ENCODE data around the gene CLPTM1.
"Not testable (repeated sequence)": the region's sequence is repeated elsewhere in the genome, so short reads cannot be mapped to it uniquely, and the experiment has no call there.

Gene CLPTM1

GRCh38 chr19:44968118-44968517 lies 12.9 kb downstream of the CLPTM1 start:
- H3K9me3 ChIP-seq (ENCODE audit: control insufficient read depth, insufficient read depth, low read length) = no peaks in the 10 kb centered on the region
- no peak overlapping the region for H3K4me3 ChIP-seq (ENCODE audit: low read depth, low read length)
- H3K36me3 ChIP-seq (ENCODE audit: control insufficient read depth, insufficient read depth, low read length) = peaks cover 10% of the 10 kb centered on the region
- H3K9ac ChIP-seq (ENCODE audit: low read depth, low read length) = no peak overlapping the region
- H3K4me1 ChIP-seq (ENCODE audit: control insufficient read depth, insufficient read depth, low read length) = no peaks in the 10 kb centered on the region
- H3K27me3 ChIP-seq (ENCODE audit: control insufficient read depth, insufficient read depth, low read length) = no peaks in the 10 kb centered on the region

GRCh38 chr19:44968670-44969069 lies 13.5 kb downstream of the CLPTM1 start:
- peaks cover 14% of the 10 kb centered on the region for H3K36me3 ChIP-seq (ENCODE audit: control insufficient read depth, insufficient read depth, low read length)
- no peak overlapping the region for H3K9ac ChIP-seq (ENCODE audit: low read depth, low read length)
- no peaks in the 10 kb centered on the region for H3K9me3 ChIP-seq (ENCODE audit: control insufficient read depth, insufficient read depth, low read length)

GRCh38 chr19:44969437-44969836 lies 14.3 kb downstream of the CLPTM1 start:
- Histone ChIP-seq H3K4me3 (ENCODE audit: low read depth, low read length) (no peak overlapping the region), H3K36me3 (ENCODE audit: control insufficient read depth, insufficient read depth, low read length) (peaks cover 20% of the 10 kb centered on the region), H3K9me3 (ENCODE audit: control insufficient read depth, insufficient read depth, low read length) (no peaks in the 10 kb centered on the region), H3K9ac (ENCODE audit: low read depth, low read length) (no peak overlapping the region), H3K27me3 (ENCODE audit: control insufficient read depth, insufficient read depth, low read length) (no peaks in the 10 kb centered on the region), H3K4me1 (ENCODE audit: control insufficient read depth, insufficient read depth, low read length) (no peaks in the 10 kb centered on the region)

More at GRCh38 chr19:44968670-44969069, 13.5 kb downstream of the CLPTM1 start:
- Histone ChIP-seq H3K4me3 (ENCODE audit: low read depth, low read length) (no peak overlapping the region), H3K4me1 (ENCODE audit: control insufficient read depth, insufficient read depth, low read length) (no peaks in the 10 kb centered on the region), H3K27me3 (ENCODE audit: control insufficient read depth, insufficient read depth, low read length) (no peaks in the 10 kb centered on the region)

DNA sequence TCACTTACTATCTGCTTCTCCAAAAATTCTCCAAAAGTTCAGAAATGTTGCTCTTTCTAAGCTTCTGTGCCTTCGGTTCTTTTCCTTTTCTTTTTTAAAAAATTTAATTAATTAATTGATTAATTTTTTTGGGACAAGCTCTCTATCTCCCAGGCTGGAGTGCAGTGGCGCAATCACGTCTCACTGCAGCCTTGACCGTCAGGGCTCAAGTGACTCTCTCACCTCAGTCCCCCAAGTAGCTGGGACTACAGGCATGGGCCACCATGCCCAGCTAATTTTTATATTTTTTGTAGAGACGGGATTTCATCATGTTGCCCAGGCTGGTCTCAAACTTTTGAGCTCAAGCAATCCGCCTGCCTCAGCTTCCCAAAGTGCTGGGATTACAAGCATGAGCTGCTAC lies 16.3 kb downstream of the CLPTM1 start:
- peaks cover 34% of the 10 kb centered on the region for H3K36me3 ChIP-seq (ENCODE audit: control insufficient read depth, insufficient read depth, low read length)
- not testable (repeated sequence) for H3K9ac ChIP-seq (ENCODE audit: low read depth, low read length); H3K4me3 ChIP-seq (ENCODE audit: low read depth, low read length); H3K9me3 ChIP-seq (ENCODE audit: control insufficient read depth, insufficient read depth, low read length); H3K27me3 ChIP-seq (ENCODE audit: control insufficient read depth, insufficient read depth, low read length); H3K4me1 ChIP-seq (ENCODE audit: control insufficient read depth, insufficient read depth, low read length)

DNA sequence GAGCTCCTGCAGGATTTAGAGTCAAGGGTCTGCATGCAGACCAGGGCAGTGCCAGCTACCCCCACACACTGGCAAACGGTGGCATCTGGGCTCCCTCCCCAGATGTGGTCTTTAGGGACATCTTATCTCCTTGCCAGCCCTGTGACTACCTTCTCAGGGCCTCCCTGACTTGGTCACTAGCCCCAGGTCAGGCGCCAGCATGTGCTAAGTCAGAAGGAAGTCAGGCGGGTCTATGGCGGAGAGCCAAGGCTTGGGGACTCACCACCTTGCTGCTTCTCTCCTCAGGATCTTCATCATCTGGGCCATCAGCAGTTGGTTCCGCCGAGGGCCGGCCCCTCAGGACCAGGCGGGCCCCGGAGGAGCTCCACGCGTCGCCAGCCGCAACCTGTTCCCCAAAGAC lies 17.6 kb downstream of the CLPTM1 start:
- no peaks in the 10 kb centered on the region for H3K4me1 ChIP-seq (ENCODE audit: control insufficient read depth, insufficient read depth, low read length)
- peaks cover 38% of the 10 kb centered on the region for H3K36me3 ChIP-seq (ENCODE audit: control insufficient read depth, insufficient read depth, low read length)
- H3K9me3 ChIP-seq (ENCODE audit: control insufficient read depth, insufficient read depth, low read length) = no peaks in the 10 kb centered on the region
- no peak overlapping the region for H3K9ac ChIP-seq (ENCODE audit: low read depth, low read length)
- H3K4me3 ChIP-seq (ENCODE audit: low read depth, low read length) = no peak overlapping the region
- H3K27me3 ChIP-seq (ENCODE audit: control insufficient read depth, insufficient read depth, low read length) = no peaks in the 10 kb centered on the region

GRCh38 chr19:44973982-44974735 lies 19.0 kb downstream of the CLPTM1 start:
- H3K27me3 ChIP-seq (ENCODE audit: control insufficient read depth, insufficient read depth, low read length) = no peaks in the 10 kb centered on the region
- peaks cover 37% of the 10 kb centered on the region for H3K36me3 ChIP-seq (ENCODE audit: control insufficient read depth, insufficient read depth, low read length)
- no peak overlapping the region for H3K4me3 ChIP-seq (ENCODE audit: low read depth, low read length)
- no peaks in the 10 kb centered on the region for H3K9me3 ChIP-seq (ENCODE audit: control insufficient read depth, insufficient read depth, low read length)
- no peak overlapping the region for H3K9ac ChIP-seq (ENCODE audit: low read depth, low read length)
- H3K4me1 ChIP-seq (ENCODE audit: control insufficient read depth, insufficient read depth, low read length) = no peaks in the 10 kb centered on the region

DNA sequence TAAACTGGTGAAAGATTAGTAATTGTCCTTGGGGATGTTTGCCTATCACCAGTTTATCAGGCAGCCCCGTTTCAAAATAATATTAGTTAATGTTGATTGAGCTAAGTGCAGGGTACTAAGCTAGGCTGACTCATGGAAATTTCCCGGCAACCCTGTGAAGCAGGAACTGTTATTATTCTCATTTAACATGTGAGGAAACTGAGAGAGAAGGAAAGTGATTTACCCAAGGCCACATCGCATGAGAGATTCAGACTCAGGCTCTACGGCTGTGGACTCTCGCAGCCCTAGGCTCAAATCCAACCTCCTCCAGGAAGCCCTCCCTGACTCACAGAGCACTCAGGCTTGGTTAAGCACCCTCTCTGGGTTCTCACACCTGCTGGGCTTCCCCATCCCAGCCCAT lies 19.7 kb downstream of the CLPTM1 start:
- Histone ChIP-seq H3K4me3 (ENCODE audit: low read depth, low read length) (no peak overlapping the region), H3K4me1 (ENCODE audit: control insufficient read depth, insufficient read depth, low read length) (no peaks in the 10 kb centered on the region), H3K27me3 (ENCODE audit: control insufficient read depth, insufficient read depth, low read length) (no peaks in the 10 kb centered on the region), H3K9ac (ENCODE audit: low read depth, low read length) (no peak overlapping the region), H3K9me3 (ENCODE audit: control insufficient read depth, insufficient read depth, low read length) (no peaks in the 10 kb centered on the region), H3K36me3 (ENCODE audit: control insufficient read depth, insufficient read depth, low read length) (peaks cover 41% of the 10 kb centered on the region)

- Histone ChIP-seq H3K9me3 (ENCODE audit: control insufficient read depth, insufficient read depth, low read length) (no peaks in the 10 kb centered on the region), H3K27me3 (ENCODE audit: control insufficient read depth, insufficient read depth, low read length) (no peaks in the 10 kb centered on the region), H3K4me3 (ENCODE audit: low read depth, low read length) (no peak overlapping the region), H3K4me1 (ENCODE audit: control insufficient read depth, insufficient read depth, low read length) (no peaks in the 10 kb centered on the region), H3K9ac (ENCODE audit: low read depth, low read length) (no peak overlapping the region), H3K36me3 (ENCODE audit: control insufficient read depth, insufficient read depth, low read length) (peaks cover 43% of the 10 kb centered on the region)
Measured at GRCh38 chr19:44975444-44975843, 20.3 kb downstream of the CLPTM1 start.

- Histone ChIP-seq H3K36me3 (ENCODE audit: control insufficient read depth, insufficient read depth, low read length) (peaks cover 32% of the 10 kb centered on the region), H3K4me1 (ENCODE audit: control insufficient read depth, insufficient read depth, low read length) (no peaks in the 10 kb centered on the region), H3K9ac (ENCODE audit: low read depth, low read length) (no peak overlapping the region), H3K27me3 (ENCODE audit: control insufficient read depth, insufficient read depth, low read length) (no peaks in the 10 kb centered on the region), H3K4me3 (ENCODE audit: low read depth, low read length) (no peak overlapping the region), H3K9me3 (ENCODE audit: control insufficient read depth, insufficient read depth, low read length) (no peaks in the 10 kb centered on the region)
Measured at GRCh38 chr19:44984005-44984404, 28.8 kb downstream of the CLPTM1 start.

GRCh38 chr19:44985445-44985844 lies 30.3 kb downstream of the CLPTM1 start:
- Histone ChIP-seq H3K9me3 (ENCODE audit: control insufficient read depth, insufficient read depth, low read length) (no peaks in the 10 kb centered on the region), H3K4me3 (ENCODE audit: low read depth, low read length) (no peak overlapping the region), H3K36me3 (ENCODE audit: control insufficient read depth, insufficient read depth, low read length) (peaks cover 34% of the 10 kb centered on the region), H3K9ac (ENCODE audit: low read depth, low read length) (no peak overlapping the region), H3K27me3 (ENCODE audit: control insufficient read depth, insufficient read depth, low read length) (no peaks in the 10 kb centered on the region), H3K4me1 (ENCODE audit: control insufficient read depth, insufficient read depth, low read length) (no peaks in the 10 kb centered on the region)

- Histone ChIP-seq H3K9ac (ENCODE audit: low read depth, low read length) (no peak overlapping the region), H3K27me3 (ENCODE audit: control insufficient read depth, insufficient read depth, low read length) (no peaks in the 10 kb centered on the region), H3K36me3 (ENCODE audit: control insufficient read depth, insufficient read depth, low read length) (peaks cover 43% of the 10 kb centered on the region), H3K4me1 (ENCODE audit: control insufficient read depth, insufficient read depth, low read length) (no peaks in the 10 kb centered on the region), H3K4me3 (ENCODE audit: low read depth, low read length) (no peak overlapping the region), H3K9me3 (ENCODE audit: control insufficient read depth, insufficient read depth, low read length) (no peaks in the 10 kb centered on the region)
Measured at GRCh38 chr19:44986389-44986788, 31.2 kb downstream of the CLPTM1 start.

GRCh38 chr19:44987148-44987675 lies 32.0 kb downstream of the CLPTM1 start:
- Histone ChIP-seq H3K9me3 (ENCODE audit: control insufficient read depth, insufficient read depth, low read length) (no peaks in the 10 kb centered on the region), H3K4me1 (ENCODE audit: control insufficient read depth, insufficient read depth, low read length) (no peaks in the 10 kb centered on the region), H3K27me3 (ENCODE audit: control insufficient read depth, insufficient read depth, low read length) (no peaks in the 10 kb centered on the region), H3K9ac (ENCODE audit: low read depth, low read length) (no peak overlapping the region), H3K36me3 (ENCODE audit: control insufficient read depth, insufficient read depth, low read length) (peaks cover 50% of the 10 kb centered on the region), H3K4me3 (ENCODE audit: low read depth, low read length) (no peak overlapping the region)

All from iPS-15b (cell line).